GM19452 (cell line): ENCODE measurements around the gene FKBP1A.

Experiments
- ATAC-seq: cut with Tn5 transposase; IDR thresholded peaks from one replicate; pipeline ENCODE4 v1.9.1; 2021; ENCODE audit not compliant: unreplicated experiment

The FKBP1A gene

DNA sequence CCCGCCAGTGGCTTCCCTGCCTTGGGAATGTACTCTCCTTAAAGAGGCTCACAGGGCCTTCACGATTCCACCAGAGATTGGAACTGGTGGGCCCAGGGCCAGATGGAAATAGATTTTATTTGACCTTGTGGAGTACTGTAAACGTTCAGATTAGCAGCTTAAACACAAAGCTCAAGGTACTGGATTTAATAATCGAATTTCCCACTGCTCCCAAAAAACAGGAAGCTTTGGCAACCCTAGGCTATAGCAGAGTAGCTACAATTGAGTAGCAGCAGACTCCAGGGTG lies 71.3 kb downstream of the FKBP1A start:
- ATAC-seq: no peak

DNA sequence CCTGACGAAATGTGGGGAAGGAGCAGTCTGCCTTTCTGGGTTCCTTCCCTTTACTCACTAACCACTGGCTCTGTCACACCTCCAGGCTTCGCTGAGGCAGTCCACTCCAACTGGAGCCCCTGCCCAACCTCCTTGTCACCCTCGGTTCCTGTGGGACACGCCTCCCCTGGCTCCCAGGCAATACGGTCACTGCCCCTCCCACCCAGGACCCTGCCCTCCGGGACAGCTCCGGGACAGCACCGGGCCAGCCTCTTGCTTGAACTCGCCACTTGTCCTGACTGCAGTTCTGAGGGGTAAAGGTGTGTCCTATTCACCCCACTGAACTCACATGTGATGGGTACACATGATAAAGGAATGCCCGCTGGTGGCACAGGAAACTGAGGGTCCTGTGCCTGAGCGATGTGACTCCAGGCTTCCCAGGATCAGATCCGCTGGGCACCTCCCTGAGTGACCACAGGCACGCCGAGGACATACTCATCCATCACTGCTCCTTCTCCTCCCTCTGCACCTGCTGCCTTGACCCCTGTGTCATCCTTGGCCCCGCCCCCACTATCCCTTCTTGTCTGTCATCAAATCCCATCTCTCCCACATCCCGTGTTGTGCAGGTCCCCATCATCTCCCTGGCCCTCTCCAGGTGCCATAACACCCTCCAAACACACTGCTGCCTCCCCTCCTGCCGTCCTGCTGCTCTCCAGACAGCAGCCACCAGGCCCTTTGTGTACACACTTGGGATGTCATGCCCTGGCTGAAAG lies 71.8 kb downstream of the FKBP1A start:
- no peak for ATAC-seq

DNA sequence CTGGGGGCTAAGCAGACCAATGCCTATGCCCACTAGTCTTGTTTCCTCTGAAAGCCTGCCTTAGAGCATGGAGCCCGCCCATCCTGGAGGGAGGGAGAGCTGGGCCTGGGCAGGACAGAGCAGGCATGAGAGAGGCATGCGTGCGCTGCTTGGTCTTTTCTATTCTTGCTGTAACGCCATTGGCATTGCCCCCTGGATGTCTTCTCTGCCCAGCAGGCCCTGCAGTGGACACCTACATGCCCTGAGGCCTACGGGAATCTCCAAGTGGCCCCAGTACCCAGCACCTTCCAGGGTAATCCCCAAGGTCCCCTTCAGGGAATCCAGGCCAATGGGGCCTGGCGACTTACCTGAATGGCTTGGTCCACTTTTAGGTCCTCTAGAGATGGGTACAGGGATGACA lies 72.8 kb downstream of the FKBP1A start:
- ATAC-seq: no peak

DNA sequence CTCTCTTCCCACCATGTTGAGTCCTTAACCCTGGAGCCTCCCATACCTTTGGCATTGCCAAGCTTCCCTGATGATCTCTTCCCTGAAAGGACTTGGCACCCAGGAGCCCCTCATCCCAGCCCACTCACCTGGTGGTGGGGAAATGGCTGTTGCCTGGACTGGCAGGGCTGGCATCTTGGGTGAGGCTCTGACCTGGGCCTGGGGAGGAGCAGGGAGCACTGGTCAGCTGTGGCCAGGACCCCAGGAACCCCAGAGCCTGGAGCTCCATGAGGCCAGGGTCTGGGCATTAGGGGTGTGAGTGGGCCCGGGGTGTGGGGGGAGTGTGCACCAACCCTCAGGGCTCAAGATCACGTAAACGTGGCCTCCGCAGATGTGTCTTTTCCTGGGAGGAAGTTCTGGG lies 73.4 kb downstream of the FKBP1A start:
- ATAC-seq: no peak

DNA sequence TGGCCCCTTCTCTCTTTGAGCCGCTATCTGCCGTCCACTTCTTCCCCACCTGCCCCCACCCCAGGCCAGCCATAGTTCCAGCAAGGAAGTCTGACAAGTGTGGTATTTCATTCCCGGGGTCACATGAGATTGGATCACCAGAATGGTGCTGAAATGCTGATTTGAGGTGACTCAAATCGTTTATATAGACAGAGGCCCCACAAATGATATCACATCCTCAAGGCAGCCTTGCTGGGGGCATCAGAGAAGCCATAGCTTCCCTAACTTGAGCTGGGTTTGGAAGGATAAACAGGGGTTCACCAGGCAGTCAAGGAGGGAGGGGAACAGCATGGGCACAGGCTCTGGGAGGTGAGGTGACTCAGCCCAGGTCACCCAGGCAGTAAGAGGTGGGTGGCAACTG lies 73.8 kb downstream of the FKBP1A start:
- no peak for ATAC-seq
